ENCODE results near the gene NDRG2.

NDRG2 gene

DNA sequence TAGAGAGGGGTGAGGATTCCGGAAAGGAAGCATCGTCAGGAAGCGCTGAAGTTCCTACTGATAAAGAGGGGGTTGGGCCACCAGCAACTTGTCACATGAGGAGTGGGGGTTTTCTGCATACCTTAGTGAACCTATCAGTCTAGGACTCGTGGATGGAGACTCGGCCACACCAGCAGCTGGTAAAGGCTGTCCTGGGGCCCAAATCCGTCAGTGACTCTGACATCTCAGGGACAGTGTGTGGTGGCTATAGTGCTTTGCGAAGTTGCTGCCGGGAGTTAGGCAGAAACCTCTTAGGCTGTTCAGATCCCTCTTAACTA lies 53.2 kb downstream of the NDRG2 start:
- no peak overlapping the region for H3K27ac ChIP-seq
- H3K4me1 ChIP-seq (ENCODE audit: low read depth, poor library complexity, severe bottlenecking) = peaks cover 11% of the 10 kb centered on the region
- no peaks in the 10 kb centered on the region for H3K36me3 ChIP-seq (ENCODE audit: insufficient read depth)
- H3K27me3 ChIP-seq (ENCODE audit: insufficient read depth, low read depth) = no peaks in the 10 kb centered on the region
- H4K20me1 ChIP-seq (ENCODE audit: insufficient read depth) = no peaks in the 10 kb centered on the region
- TF ChIP-seq, protein P1, sequence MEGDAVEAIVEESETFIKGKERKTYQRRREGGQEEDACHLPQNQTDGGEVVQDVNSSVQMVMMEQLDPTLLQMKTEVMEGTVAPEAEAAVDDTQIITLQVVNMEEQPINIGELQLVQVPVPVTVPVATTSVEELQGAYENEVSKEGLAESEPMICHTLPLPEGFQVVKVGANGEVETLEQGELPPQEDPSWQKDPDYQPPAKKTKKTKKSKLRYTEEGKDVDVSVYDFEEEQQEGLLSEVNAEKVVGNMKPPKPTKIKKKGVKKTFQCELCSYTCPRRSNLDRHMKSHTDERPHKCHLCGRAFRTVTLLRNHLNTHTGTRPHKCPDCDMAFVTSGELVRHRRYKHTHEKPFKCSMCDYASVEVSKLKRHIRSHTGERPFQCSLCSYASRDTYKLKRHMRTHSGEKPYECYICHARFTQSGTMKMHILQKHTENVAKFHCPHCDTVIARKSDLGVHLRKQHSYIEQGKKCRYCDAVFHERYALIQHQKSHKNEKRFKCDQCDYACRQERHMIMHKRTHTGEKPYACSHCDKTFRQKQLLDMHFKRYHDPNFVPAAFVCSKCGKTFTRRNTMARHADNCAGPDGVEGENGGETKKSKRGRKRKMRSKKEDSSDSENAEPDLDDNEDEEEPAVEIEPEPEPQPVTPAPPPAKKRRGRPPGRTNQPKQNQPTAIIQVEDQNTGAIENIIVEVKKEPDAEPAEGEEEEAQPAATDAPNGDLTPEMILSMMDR (conservative IDR thresholded peaks at IDR 0.05; ENCODE audit: low read depth, low read length) = no peak
- peak overlapping the region; percentile 93 for H2AFZ ChIP-seq (ENCODE audit: low read depth)
- no peak overlapping the region for H3K9ac ChIP-seq
- no peak overlapping the region for H3K4me3 ChIP-seq (IDR thresholded peaks at IDR 0.05; ENCODE audit: insufficient read depth, low read depth, low read length)
- peak overlapping the region; percentile 44; the same call in 1 of the 2 replicates for H3K4me2 ChIP-seq
- no peaks in the 10 kb centered on the region for H3K79me2 ChIP-seq (ENCODE audit: insufficient read depth, low read depth)

DNA sequence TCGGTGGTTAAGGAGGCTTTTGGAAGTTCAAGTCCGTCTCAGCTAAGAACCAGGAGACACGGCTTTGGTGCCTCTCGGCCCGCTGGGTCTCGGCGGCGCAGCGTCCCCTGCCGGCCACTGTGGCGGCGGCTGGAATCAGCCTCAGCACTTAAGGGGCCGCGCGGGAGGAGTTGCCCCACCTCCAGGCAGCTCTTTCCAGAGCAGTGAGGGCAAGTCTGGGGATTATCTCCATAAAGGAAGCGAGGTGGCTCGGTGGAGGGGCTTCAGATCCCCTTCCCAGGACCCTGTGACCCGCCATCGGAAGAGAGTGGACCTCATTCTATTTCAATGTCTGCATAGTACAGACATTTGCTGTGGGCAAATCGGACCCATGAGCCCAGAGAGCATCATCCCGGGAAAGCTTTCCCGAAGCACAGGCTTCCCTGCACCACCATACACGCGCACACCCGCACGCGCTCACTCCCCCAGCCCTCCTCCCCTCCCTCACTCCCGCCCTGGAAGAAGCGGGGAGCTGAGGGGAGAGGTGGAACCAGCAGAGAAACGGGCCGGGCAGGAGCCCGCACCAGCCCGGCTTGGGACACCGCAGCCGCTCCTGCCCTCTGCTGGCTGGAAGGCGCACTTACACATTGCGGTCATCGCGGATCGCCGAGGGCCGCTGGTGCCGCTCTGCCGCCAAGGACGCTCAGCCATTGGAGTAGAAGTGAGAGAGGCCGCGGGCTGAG lies 53.7 kb downstream of the NDRG2 start:
- no peaks in the 10 kb centered on the region for H3K79me2 ChIP-seq (ENCODE audit: insufficient read depth, low read depth)
- H3K27me3 ChIP-seq (ENCODE audit: insufficient read depth, low read depth) = no peaks in the 10 kb centered on the region
- no peaks in the 10 kb centered on the region for H3K36me3 ChIP-seq (ENCODE audit: insufficient read depth)
- TF ChIP-seq, protein P1 (conservative IDR thresholded peaks at IDR 0.05; ENCODE audit: low read depth, low read length) = peak; percentile 73
- no peaks in the 10 kb centered on the region for H4K20me1 ChIP-seq (ENCODE audit: insufficient read depth)
- peak overlapping the region; percentile 44 for H3K4me2 ChIP-seq
- H3K4me3 ChIP-seq (IDR thresholded peaks at IDR 0.05; ENCODE audit: insufficient read depth, low read depth, low read length) = no peak overlapping the region
- H3K4me1 ChIP-seq (ENCODE audit: low read depth, poor library complexity, severe bottlenecking) = peaks cover 11% of the 10 kb centered on the region
- peak overlapping the region; percentile 93 for H2AFZ ChIP-seq (ENCODE audit: low read depth)
- H3K9ac ChIP-seq = peak overlapping the region; percentile 56; the same call in 1 of the 2 replicates
- no peak overlapping the region for H3K27ac ChIP-seq

DNA sequence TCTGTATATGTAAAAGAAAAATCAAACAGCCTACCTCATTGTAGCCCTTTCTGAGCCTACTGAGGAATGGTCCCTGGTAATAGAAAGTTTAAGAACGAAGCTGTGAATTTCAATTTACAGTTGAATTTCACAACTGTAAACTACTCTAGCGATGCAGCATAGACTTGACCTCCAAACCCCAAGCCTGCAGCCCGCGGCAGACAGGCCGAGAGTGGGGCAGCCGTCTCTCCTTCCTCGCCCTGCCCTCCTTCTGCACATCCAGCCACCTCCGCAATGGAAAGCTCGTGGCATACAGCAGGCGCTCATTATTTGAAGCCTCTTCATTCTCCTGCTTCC lies 54.2 kb downstream of the NDRG2 start:
- Histone ChIP-seq H3K4me1 (ENCODE audit: low read depth, poor library complexity, severe bottlenecking) (peaks cover 11% of the 10 kb centered on the region), H3K79me2 (ENCODE audit: insufficient read depth, low read depth) (no peaks in the 10 kb centered on the region), H3K4me2 (peak overlapping the region; percentile 44), H3K36me3 (ENCODE audit: insufficient read depth) (no peaks in the 10 kb centered on the region), H2AFZ (ENCODE audit: low read depth) (peak overlapping the region; percentile 93), H3K9ac (peak overlapping the region; percentile 56; the same call in 1 of the 2 replicates), H3K27ac (no peak overlapping the region), H3K27me3 (ENCODE audit: insufficient read depth, low read depth) (no peaks in the 10 kb centered on the region), H4K20me1 (ENCODE audit: insufficient read depth) (no peaks in the 10 kb centered on the region), H3K4me3 (IDR thresholded peaks at IDR 0.05; ENCODE audit: insufficient read depth, low read depth, low read length) (no peak overlapping the region)
- TF ChIP-seq, protein P1 (conservative IDR thresholded peaks at IDR 0.05; ENCODE audit: low read depth, low read length) = no peak

- Histone ChIP-seq H3K27ac (no peak overlapping the region), H2AFZ (ENCODE audit: low read depth) (no peak overlapping the region), H3K27me3 (ENCODE audit: insufficient read depth, low read depth) (no peaks in the 10 kb centered on the region), H3K79me2 (ENCODE audit: insufficient read depth, low read depth) (no peaks in the 10 kb centered on the region), H4K20me1 (ENCODE audit: insufficient read depth) (no peaks in the 10 kb centered on the region), H3K9ac (no peak overlapping the region), H3K4me1 (ENCODE audit: low read depth, poor library complexity, severe bottlenecking) (peaks cover 11% of the 10 kb centered on the region), H3K4me3 (IDR thresholded peaks at IDR 0.05; ENCODE audit: insufficient read depth, low read depth, low read length) (no peak overlapping the region), H3K36me3 (ENCODE audit: insufficient read depth) (no peaks in the 10 kb centered on the region), H3K4me2 (no peak overlapping the region)
- TF ChIP-seq, protein P1 (conservative IDR thresholded peaks at IDR 0.05; ENCODE audit: low read depth, low read length) = no peak
Measured at GRCh38 chr14:20969336-20969735, 55.5 kb downstream of the NDRG2 start.

All from KMS-11 (cell line).